ENCODE measurements around the gene CBR4. TPM values are rescaled to one million over a fixed set of nuclear protein-coding genes. Genes with fewer than 3 reads are reported as not detected.

Gene CBR4
- total RNA-seq, 1 donor from 2014 or later: 16.1 TPM

DNA sequence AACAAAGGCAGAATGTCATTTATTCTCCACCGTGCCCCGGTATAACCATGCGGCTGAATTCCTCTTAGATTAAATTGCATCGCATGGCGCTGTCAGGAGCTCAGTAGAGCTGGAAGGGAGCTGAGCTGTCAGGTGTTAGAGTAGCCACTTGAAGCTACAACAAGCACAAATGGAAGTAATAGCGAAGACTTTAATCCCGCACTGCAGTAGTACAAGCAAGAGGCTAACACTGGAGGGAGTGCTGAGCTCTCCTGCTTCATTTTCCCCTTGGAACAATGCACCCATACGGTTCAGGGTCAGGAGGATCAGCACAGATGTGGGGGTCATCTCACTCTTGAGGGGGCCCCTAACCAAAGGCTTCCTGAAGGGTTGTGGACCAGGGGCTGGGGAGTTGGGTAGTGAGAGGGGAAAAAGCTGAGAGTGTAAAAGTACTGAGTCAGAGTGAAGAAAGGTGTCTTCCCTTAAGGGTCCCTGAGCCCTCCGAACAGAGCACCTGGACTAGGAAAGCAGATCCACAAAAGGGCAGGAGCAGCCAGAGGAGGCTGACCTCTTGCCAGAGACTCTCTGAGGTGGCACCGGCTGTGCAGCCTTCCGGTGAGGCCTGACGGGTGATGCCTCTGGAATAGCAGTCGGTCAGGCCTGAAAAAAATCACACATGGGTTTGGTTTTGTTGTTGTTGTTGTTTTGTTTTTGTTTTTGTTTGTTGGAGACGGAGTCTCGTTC, 36.0 kb upstream of the CBR4 start:
- Histone ChIP-seq H3K36me3 (ENCODE audit: control insufficient read depth, insufficient read depth, low read length) (no peaks in the 10 kb centered on the region), H3K27me3 (ENCODE audit: control insufficient read depth, insufficient read depth, low read length) (no peaks in the 10 kb centered on the region), H3K4me3 (ENCODE audit: low read depth, low read length) (no peak overlapping the region)
- TF ChIP-seq, protein P1, sequence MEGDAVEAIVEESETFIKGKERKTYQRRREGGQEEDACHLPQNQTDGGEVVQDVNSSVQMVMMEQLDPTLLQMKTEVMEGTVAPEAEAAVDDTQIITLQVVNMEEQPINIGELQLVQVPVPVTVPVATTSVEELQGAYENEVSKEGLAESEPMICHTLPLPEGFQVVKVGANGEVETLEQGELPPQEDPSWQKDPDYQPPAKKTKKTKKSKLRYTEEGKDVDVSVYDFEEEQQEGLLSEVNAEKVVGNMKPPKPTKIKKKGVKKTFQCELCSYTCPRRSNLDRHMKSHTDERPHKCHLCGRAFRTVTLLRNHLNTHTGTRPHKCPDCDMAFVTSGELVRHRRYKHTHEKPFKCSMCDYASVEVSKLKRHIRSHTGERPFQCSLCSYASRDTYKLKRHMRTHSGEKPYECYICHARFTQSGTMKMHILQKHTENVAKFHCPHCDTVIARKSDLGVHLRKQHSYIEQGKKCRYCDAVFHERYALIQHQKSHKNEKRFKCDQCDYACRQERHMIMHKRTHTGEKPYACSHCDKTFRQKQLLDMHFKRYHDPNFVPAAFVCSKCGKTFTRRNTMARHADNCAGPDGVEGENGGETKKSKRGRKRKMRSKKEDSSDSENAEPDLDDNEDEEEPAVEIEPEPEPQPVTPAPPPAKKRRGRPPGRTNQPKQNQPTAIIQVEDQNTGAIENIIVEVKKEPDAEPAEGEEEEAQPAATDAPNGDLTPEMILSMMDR (IDR thresholded peaks at IDR 0.05; ENCODE audit: insufficient read depth, low read length, poor library complexity, severe bottlenecking): no peak
- DNase-seq (ENCODE audit: low read depth): no peak

DNA sequence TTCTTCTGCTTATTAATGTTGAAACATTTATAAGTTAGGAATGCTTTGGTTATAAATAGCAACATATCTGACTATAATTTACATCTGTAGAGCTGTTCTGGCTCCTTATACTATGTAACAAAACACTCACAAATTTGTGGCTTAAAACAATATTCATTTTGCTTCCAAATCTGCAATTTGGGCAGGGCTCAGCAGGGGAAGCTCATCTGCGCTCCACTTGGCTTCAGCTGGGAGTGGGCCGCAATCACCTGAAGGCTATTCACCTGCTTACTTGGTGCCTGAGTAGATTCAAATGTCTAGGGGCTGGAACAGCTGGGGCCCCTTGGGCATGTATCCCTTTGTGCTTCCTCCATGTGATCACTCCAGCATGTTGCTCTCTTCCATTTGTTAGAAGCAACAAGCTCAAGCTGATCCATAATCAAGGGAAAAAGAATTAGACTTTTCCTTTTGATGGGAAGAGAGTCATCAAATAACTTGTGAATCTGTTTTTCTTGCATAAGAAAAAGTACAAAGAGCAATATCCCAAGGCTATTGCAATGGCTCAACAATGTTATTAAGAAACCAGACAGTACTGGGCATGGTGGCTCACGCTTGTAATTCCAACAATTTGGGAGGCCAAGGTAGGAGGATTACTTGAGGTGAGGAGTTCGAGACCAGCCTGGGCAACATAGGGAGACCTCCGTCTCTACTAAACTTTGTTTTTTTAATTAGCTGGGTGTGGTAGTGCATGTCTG, 34.8 kb upstream of the CBR4 start:
- H3K36me3 ChIP-seq (ENCODE audit: control insufficient read depth, insufficient read depth, low read length): no peaks in the 10 kb centered on the region
- no peak overlapping the region for H3K4me3 ChIP-seq (ENCODE audit: low read depth, low read length)
- DNase-seq (ENCODE audit: low read depth): no peak
- TF ChIP-seq, protein P1 (IDR thresholded peaks at IDR 0.05; ENCODE audit: insufficient read depth, low read length, poor library complexity, severe bottlenecking): no peak
- H3K27me3 ChIP-seq (ENCODE audit: control insufficient read depth, insufficient read depth, low read length): no peaks in the 10 kb centered on the region

DNA sequence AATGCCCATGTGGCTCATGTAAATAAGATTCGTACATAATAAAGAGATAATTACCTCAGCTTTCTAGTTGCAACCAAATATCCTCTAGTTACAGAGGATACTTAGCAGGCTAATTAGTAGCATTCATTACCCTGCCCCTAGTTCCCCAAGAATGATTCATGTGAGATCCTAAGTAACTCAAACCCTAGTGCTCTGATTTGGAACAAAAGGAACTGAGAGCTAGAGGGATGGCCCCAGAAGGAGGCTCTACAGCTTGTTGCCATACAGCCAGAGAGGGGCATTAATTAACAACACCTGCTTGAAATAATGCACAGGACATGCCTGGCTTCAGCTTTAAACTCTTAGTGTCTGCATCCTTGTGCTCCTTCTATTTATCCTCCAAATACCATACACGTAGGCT, 32.6 kb upstream of the CBR4 start:
- no peak for DNase-seq (ENCODE audit: low read depth)
- H3K27me3 ChIP-seq (ENCODE audit: control insufficient read depth, insufficient read depth, low read length): no peaks in the 10 kb centered on the region
- TF ChIP-seq, protein P1 (IDR thresholded peaks at IDR 0.05; ENCODE audit: insufficient read depth, low read length, poor library complexity, severe bottlenecking): no peak
- H3K36me3 ChIP-seq (ENCODE audit: control insufficient read depth, insufficient read depth, low read length): no peaks in the 10 kb centered on the region
- H3K4me3 ChIP-seq (ENCODE audit: low read depth, low read length): no peak overlapping the region

DNA sequence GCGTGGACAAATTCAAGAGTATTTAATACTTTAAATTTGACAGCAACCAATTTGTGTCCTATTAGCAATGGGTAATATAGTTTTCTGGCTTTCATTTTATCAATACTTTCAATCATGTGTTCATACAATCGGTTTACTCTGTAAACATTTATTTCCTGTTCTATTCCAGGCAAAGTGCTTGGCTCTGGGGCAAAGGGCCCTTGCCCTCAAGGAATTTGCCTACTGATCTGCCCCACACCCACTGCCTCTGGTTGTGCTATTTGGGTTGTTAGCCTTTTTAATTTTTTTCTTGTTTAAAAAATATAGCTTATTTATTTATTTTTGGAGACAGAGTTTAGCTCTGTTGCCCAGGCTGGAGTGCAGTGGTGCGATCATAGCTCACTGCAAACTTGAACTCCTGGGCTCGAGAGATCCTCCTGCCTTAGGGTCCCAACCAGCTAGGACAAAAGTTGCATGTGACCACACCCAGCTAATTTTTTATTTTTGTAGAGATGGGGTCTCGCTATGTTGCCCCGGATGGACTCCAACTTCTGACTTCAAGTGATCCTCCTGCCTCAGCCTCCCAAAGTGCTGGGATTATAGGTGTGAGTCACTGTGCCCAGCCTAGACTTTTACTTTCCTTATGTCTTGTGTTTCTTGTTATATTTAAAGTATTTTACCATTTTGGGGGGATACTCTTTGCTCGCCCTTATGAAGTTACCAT, 30.7 kb upstream of the CBR4 start:
- no peak overlapping the region for H3K4me3 ChIP-seq (ENCODE audit: low read depth, low read length)
- TF ChIP-seq, protein P1 (IDR thresholded peaks at IDR 0.05; ENCODE audit: insufficient read depth, low read length, poor library complexity, severe bottlenecking): no peak
- DNase-seq (ENCODE audit: low read depth): no peak
- no peaks in the 10 kb centered on the region for H3K27me3 ChIP-seq (ENCODE audit: control insufficient read depth, insufficient read depth, low read length)
- H3K36me3 ChIP-seq (ENCODE audit: control insufficient read depth, insufficient read depth, low read length): no peaks in the 10 kb centered on the region

DNA sequence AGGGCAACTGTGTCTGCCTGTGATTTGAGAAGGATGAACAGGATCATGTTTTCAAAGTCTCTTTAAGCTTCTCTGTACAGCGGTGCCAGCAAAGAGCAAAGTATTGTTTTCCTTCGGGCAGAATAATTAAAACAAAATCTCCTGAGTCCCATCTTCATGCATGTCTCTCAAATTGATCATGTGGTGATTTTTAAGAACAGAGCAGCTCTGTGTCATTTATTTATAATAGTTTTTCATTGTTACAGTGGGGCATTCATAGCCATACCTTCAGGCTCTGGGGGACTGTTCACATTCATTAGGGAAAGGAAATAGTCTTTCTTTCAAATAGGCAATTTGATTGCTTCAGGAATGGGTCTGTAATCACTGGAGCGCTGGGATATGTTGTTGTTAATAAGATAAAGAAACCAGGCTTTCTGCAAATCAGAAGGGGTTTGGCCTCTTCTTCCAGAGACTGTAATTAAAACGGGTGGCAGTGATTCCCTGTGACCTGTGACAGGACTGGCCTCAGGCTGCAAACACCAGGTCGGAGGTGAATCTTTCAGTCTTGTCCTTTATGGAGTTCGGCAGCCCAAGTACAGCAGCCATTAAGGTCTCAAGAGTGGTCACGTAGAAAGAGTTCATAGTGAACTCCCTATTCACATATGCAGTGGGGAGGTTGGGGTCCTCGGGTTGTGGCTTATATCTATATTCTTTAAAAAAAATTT, 29.3 kb upstream of the CBR4 start:
- Histone ChIP-seq H3K36me3 (ENCODE audit: control insufficient read depth, insufficient read depth, low read length) (no peaks in the 10 kb centered on the region), H3K27me3 (ENCODE audit: control insufficient read depth, insufficient read depth, low read length) (no peaks in the 10 kb centered on the region), H3K4me3 (ENCODE audit: low read depth, low read length) (no peak overlapping the region)
- TF ChIP-seq, protein P1 (IDR thresholded peaks at IDR 0.05; ENCODE audit: insufficient read depth, low read length, poor library complexity, severe bottlenecking): no peak
- DNase-seq (ENCODE audit: low read depth): no peak
